T-helper 22 cell (primary cell): ENCODE results near the gene GPATCH11.

ENCODE experiments used
- DNase-seq: peaks from one replicate; pipeline ENCODE4 v3.0.0-alpha.2; 2020; ENCODE audit warnings: low read depth

The GPATCH11 gene

DNA sequence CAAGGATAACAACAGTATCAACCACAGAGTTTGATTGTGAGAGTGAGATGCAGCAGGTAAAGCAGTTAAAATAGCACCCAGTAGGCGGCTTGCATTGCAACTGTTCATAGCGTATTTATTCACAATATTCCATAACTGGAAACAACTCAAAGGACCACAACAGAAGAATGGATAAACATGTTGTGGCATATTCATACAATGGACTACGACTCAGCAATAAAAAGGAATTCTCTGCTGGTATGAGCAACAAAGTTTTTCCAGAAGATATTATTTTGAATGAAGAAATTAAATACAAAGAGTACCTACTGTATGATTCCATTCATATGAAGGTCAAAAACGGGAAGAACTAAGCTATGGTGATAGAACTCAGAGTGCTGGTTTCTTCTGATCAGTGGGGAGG lies 25.2 kb downstream of the GPATCH11 start:
- DNase-seq: no peak

DNA sequence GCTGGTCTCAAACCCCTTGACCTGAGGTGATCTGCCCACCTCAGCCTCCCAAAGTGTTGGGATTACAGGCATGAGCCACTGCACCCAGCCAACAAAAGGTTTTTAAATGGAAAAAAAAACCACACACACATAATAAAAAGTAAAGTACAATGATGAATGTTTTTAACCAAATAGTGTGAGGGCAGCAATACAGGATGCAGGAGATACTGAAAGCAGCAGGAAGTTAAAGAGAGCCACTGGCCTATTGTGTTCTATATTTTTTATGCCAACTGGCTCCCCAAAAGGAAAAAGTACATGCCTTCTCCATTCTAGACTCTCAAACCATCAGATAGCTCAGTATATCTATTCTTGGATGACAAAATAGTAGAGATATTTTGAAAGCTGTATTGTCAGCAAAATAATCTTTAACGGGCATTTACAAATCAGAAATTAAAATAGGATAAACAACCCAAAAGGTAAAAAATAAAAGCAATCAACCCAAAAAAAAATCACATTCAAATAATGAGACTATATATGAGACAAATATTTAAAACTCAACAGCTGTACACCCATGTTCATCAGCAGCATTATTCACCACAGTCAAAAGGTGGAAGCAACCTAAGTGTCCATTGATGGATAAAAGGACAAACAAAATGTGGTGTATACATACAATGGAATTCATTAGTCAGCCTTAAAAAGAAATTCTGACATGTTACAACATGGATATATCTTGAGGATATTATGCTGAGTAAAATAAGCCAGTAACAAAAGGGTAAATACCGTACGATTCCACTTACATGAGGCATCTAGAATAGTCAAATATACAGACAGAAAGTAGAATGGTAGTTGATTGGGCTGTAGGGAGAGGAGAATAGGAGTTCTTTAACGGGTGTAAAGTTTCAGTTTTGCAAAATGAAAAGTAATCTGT lies 26.2 kb downstream of the GPATCH11 start:
- DNase-seq: no peak

DNA sequence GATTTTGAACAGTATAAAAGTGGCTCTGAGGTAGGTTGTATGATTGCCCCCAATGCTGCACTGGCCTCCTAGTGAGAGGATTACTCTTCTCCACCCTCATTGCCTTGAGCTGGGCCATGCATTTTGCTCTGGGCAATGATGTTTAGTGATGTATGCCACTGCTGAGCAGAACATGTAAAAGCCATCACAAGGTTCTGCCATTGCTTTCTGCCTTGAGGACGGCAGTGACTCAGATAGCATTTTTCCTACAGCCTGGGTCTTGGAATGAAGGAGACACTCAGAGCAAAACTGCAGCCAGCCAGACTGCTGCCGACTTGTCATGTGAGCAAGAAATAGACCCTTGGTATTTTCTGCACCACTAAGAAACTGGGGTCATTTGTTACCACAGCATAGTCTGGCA lies 27.6 kb downstream of the GPATCH11 start:
- no peak for DNase-seq

DNA sequence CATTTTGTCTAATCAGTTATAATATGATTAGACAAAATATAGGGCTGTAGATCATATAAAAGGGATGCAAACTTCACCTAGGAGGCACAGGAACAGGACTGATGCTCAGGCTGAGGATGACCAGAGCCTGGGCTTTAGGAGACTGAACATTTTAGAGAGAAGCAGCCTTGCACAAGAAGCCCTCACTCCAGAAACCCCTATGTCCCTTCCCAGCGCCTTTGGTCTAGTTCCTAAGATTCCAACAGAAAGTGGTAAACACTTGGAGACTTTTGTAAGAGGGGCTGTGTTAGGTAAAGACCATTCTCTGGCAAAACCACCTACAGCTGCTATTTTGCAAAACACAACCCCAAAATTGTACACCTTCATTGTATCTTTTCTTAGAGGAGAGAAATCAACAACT lies 33.2 kb downstream of the GPATCH11 start:
- DNase-seq: no peak

DNA sequence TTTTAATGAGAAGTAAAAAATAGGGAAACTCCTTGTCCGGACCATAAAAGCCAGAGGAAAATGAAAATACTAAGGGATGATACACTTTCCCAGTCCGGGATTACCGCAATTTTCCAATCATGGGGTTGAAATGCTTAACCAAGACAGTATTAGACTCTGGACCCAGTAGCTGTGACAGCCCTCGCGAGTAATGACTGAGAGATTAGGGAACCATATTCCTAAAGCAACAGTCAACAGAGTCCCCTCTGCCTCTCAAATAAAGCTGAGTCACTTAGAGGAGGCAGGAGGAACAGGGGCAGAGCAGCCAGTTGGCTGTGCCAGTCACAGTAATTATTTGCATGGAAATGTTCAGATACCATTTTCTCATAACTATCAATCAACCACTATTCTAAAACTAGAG lies 34.8 kb downstream of the GPATCH11 start:
- DNase-seq: no peak

DNA sequence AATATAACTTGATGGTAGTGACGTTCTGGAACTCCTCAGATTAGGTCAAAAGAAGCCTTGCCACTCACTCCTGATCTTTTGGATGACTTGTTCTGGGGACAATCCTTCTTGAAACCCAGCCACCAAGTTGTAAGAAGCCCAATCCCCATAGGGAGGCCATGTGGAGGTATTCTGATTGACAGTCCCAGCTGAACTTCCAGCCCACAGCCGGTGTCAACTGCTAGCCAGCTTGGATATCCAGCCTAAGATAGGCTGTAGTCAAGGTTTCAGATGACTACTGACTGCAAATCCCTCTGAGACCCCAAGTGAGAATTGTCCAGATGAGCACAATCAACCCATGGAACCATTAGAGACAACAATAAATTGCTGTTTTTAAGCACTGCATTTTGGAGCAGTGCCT lies 41.1 kb downstream of the GPATCH11 start:
- no peak for DNase-seq

DNA sequence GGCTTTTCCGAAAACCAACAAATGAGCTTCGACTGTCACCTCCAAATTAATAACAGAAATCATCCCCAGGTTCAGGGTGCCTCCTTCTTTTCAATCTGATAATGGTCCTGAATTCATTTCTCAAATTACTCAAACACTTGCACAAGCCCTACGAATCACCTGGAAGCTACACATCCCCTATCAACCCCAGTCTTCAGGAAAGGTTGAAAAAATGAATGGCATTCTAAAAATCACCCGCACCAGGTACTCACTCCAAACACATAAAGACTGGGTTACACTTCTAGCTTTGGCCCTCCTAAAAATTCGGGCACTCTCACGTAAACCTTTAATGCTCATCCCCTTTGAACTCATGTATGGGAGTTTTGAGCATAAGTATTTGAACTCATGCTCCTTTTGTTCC lies 48.6 kb downstream of the GPATCH11 start:
- DNase-seq: no peak

DNA sequence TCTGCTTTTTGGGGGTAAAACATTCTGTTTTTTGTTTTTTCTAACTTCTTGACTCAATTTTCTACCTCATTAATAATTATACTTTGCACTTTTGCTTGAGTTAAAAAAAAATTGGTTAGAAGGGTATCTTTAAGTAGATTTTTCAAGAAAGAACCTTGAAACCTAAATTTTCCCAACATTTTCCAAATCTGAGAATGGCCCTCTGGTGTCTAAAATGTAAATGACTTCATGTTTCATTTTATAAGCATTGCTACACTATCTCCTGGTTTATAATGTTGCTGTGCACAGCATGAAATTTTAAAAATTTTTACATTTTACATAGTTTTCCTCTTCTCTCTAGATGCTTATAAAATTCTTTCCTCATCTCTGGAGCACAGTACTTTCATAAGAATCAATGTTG lies 58.2 kb downstream of the GPATCH11 start:
- DNase-seq: no peak

DNA sequence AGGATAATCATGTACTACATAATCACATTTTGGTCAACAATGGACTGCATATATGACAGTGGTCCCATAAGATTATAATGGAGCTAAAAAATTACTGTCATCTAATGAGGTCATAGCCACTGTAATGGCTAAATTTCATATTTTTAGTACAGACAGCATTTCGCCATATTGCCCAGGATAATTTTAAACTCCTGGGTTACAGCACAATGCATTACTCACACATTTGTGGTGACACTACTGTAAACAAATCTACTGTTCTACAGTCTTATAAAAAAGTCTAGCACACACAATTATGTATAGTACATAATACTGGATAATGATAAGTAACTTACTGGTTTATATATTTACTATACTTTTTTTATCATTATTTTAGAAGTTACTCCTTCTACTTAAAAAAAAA lies 59.7 kb downstream of the GPATCH11 start:
- DNase-seq: no peak

DNA sequence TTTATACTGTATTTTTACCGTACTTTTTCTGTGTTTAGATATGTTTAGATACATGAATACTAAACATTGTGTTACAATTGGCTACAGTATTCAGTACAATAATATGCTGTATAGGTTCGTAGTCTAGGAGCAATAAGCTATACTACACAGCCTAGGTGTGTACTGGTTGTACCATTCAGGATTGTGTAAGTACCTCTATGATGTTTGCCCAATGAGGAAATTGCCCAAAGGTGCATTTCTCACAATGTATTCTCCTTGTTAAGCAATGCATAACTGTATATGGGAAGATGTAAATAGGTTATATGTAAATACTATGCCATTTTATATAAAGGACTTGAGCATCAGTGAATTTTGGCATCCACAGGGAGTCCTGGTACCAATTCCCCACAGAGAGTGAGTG lies 61.7 kb downstream of the GPATCH11 start:
- DNase-seq: no peak

DNA sequence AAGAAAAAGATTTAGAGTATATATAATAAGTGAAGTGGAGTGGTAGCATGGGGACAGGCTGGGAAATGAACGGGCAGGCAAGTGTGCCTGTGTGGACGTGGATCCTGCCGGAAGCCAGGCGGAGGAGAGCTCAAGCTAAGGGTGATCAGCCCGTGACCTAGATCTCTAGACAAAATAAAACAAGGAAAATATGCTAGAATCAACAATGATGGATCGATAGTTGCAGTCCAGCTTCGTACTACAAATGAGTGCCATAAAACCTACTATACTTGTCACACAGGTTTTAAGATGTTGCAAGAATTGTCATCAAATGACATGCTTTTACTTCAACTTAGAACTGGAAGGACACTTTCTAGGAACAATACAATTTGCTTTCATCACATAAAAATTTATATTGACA lies 64.0 kb downstream of the GPATCH11 start:
- no peak for DNase-seq
